ENCODE measurements around the gene PRKCI. TPM values are rescaled to one million over a fixed set of nuclear protein-coding genes. Genes with fewer than 3 reads are reported as not detected.

Gene PRKCI
- total RNA-seq, 1 experiment from 2014 or later = 43.7 TPM

DNA sequence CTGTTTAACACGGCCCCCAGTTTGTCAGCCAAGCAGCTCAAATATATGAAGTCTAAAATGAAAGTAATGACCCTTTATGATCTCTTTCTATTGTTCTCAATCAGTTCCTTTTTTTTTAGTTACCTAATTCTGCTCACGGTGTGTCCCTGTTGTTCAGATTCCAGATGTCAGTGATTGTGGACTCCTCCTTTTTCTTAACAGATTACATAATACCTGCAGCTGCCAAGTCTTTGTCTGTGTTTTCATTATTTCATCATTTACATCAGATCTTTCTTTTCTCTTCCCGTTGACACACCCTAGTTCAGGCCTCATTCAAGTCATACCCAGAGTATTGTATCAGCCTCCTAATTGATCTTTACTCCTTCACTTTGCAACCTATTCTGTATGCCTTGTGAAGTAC, 79.2 kb downstream of the PRKCI start:
- intact Hi-C loops (cut with micrococcal nuclease; ENCODE audit: unreplicated experiment) = no loop called here
- H3K27ac ChIP-seq (ENCODE audit: low read length) = no peak overlapping the region
- ChIA-PET POLR2A (no interaction called here), CTCF (no interaction called here)
- ATAC-seq (no peak), DNase-seq (ENCODE audit: low read depth, low spot score) (no peak)
- H3K4me3 ChIP-seq (ENCODE audit: low read depth in 2 of 2, low read length in 2 of 2) = no peak overlapping the region
- TF ChIP-seq SIN3A (IDR thresholded peaks at IDR 0.05; ENCODE audit: borderline replicate concordance, insufficient read depth, low read depth, low read length) = no peak
- TF ChIP-seq TCF7L2 (IDR thresholded peaks at IDR 0.05; ENCODE audit: low read depth, low read length) = no peak
- TF ChIP-seq, protein P1, sequence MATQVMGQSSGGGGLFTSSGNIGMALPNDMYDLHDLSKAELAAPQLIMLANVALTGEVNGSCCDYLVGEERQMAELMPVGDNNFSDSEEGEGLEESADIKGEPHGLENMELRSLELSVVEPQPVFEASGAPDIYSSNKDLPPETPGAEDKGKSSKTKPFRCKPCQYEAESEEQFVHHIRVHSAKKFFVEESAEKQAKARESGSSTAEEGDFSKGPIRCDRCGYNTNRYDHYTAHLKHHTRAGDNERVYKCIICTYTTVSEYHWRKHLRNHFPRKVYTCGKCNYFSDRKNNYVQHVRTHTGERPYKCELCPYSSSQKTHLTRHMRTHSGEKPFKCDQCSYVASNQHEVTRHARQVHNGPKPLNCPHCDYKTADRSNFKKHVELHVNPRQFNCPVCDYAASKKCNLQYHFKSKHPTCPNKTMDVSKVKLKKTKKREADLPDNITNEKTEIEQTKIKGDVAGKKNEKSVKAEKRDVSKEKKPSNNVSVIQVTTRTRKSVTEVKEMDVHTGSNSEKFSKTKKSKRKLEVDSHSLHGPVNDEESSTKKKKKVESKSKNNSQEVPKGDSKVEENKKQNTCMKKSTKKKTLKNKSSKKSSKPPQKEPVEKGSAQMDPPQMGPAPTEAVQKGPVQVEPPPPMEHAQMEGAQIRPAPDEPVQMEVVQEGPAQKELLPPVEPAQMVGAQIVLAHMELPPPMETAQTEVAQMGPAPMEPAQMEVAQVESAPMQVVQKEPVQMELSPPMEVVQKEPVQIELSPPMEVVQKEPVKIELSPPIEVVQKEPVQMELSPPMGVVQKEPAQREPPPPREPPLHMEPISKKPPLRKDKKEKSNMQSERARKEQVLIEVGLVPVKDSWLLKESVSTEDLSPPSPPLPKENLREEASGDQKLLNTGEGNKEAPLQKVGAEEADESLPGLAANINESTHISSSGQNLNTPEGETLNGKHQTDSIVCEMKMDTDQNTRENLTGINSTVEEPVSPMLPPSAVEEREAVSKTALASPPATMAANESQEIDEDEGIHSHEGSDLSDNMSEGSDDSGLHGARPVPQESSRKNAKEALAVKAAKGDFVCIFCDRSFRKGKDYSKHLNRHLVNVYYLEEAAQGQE (IDR thresholded peaks at IDR 0.05; ENCODE audit: insufficient read depth in 1 of 2, low read depth in 2 of 2, low read length in 1 of 2) = no peak
- TF ChIP-seq POLR2AphosphoS5 (IDR thresholded peaks at IDR 0.05; ENCODE audit: low read depth, low read length) = no peak
- TF ChIP-seq, protein P2, sequence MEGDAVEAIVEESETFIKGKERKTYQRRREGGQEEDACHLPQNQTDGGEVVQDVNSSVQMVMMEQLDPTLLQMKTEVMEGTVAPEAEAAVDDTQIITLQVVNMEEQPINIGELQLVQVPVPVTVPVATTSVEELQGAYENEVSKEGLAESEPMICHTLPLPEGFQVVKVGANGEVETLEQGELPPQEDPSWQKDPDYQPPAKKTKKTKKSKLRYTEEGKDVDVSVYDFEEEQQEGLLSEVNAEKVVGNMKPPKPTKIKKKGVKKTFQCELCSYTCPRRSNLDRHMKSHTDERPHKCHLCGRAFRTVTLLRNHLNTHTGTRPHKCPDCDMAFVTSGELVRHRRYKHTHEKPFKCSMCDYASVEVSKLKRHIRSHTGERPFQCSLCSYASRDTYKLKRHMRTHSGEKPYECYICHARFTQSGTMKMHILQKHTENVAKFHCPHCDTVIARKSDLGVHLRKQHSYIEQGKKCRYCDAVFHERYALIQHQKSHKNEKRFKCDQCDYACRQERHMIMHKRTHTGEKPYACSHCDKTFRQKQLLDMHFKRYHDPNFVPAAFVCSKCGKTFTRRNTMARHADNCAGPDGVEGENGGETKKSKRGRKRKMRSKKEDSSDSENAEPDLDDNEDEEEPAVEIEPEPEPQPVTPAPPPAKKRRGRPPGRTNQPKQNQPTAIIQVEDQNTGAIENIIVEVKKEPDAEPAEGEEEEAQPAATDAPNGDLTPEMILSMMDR (IDR thresholded peaks at IDR 0.05) = no peak
- BruUV-seq (replicated peaks) = no TSS peak
- in situ Hi-C loops (cut with HindIII; ENCODE audit: low pct_unique_long_range_greater_than_20kb, low sequenced_read_pairs) = no loop called here
- H3K9me3 ChIP-seq (ENCODE audit: control insufficient read depth, insufficient read depth, low read depth, low read length) = no peaks in the 10 kb centered on the region
- 0 out of 2 replicates have a peak, but pooled peaks cover 4% of the 10 kb centered on the region for H3K36me3 ChIP-seq (ENCODE audit: control insufficient read depth, insufficient read depth, low read length)
- no peaks in the 10 kb centered on the region for H3K4me1 ChIP-seq (ENCODE audit: control insufficient read depth, insufficient read depth, low read length)
- H3K27me3 ChIP-seq (ENCODE audit: control insufficient read depth, insufficient read depth, low read length) = no peaks in the 10 kb centered on the region

DNA sequence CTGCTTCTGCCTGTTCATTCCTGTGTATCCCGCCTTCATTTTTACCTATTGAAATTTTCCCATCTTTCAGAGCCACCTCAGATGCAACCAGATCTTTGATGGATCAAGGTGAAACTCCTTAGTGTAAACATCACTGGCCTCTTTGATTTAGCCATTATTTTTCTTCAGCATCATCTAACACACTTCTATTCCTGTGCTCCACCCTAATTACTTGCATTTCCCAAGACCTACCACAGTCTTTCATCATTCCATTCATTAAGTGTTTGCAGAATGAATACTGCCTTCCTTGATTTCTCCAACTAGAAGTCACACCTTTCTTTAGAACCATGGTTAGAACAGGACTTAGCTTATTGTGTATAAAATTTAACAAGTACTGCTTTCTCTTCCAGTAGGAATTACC, 79.8 kb downstream of the PRKCI start:
- Histone ChIP-seq H3K4me1 (ENCODE audit: control insufficient read depth, insufficient read depth, low read length) (no peaks in the 10 kb centered on the region), H3K4me3 (ENCODE audit: low read depth in 2 of 2, low read length in 2 of 2) (no peak overlapping the region), H3K27me3 (ENCODE audit: control insufficient read depth, insufficient read depth, low read length) (no peaks in the 10 kb centered on the region), H3K36me3 (ENCODE audit: control insufficient read depth, insufficient read depth, low read length) (0 out of 2 replicates have a peak, but pooled peaks cover 4% of the 10 kb centered on the region), H3K9me3 (ENCODE audit: control insufficient read depth, insufficient read depth, low read depth, low read length) (no peaks in the 10 kb centered on the region), H3K27ac (ENCODE audit: low read length) (no peak overlapping the region)
- ChIA-PET CTCF (no interaction called here), POLR2A (no interaction called here)
- ATAC-seq (no peak), DNase-seq (ENCODE audit: low read depth, low spot score) (no peak)
- intact Hi-C loops (cut with micrococcal nuclease; ENCODE audit: unreplicated experiment) (no loop called here), in situ Hi-C loops (cut with HindIII; ENCODE audit: low pct_unique_long_range_greater_than_20kb, low sequenced_read_pairs) (no loop called here)
- no TSS peak for BruUV-seq (replicated peaks)
- TF ChIP-seq, protein P2 (IDR thresholded peaks at IDR 0.05) = no peak
- TF ChIP-seq, protein P1 (IDR thresholded peaks at IDR 0.05; ENCODE audit: insufficient read depth in 1 of 2, low read depth in 2 of 2, low read length in 1 of 2) = no peak
- TF ChIP-seq SIN3A (IDR thresholded peaks at IDR 0.05; ENCODE audit: borderline replicate concordance, insufficient read depth, low read depth, low read length) (no peak), TCF7L2 (IDR thresholded peaks at IDR 0.05; ENCODE audit: low read depth, low read length) (no peak), POLR2AphosphoS5 (IDR thresholded peaks at IDR 0.05; ENCODE audit: low read depth, low read length) (no peak)
